Esophagus squamous epithelium (tissue), 4 donors: ENCODE results near the gene VMAC.

Experiments
- POLR2A ChIP-seq, 4 donors: fragments of 450-650 bp; IDR thresholded peaks; one replicate each; pipeline ENCODE4 v1.6.1; 2017; ENCODE audit warnings: antibody characterized with exemption in 4 of 4, mild to moderate bottlenecking in 4 of 4, moderate library complexity in 3 of 4
- TF ChIP-seq, protein P1 (sequence below), 6 experiments: fragments of 450-650 bp in 4 of 6; fragments of 200-600 bp in 2 of 6; sonication (generic) in 2 of 6; IDR thresholded peaks; one replicate each; pipeline ENCODE4 v1.5.1; 2016 to 2019; ENCODE audit warnings: antibody characterized with exemption in 6 of 6, mild to moderate bottlenecking in 4 of 6, moderate library complexity in 4 of 6

DNA sequence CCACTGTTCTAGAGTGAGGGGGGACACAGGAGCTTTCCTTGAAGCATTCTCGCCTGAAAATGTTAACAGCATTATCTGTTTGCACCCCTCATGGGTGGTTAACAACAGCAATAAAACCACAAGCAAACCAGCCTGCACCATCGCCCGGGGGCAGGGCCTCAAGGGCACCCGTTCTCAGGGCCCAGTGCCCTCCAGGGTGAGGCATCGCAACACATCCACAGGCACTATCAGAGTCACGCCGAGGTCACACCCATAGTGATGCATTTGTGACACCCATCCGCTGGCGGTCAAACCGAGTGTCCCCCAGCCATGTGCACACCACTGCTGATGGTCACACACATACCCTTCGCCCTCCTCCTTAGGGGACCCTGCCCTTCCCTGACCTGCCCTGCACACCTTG lies 38.9 kb upstream of the VMAC start:
- TF ChIP-seq, protein P1, sequence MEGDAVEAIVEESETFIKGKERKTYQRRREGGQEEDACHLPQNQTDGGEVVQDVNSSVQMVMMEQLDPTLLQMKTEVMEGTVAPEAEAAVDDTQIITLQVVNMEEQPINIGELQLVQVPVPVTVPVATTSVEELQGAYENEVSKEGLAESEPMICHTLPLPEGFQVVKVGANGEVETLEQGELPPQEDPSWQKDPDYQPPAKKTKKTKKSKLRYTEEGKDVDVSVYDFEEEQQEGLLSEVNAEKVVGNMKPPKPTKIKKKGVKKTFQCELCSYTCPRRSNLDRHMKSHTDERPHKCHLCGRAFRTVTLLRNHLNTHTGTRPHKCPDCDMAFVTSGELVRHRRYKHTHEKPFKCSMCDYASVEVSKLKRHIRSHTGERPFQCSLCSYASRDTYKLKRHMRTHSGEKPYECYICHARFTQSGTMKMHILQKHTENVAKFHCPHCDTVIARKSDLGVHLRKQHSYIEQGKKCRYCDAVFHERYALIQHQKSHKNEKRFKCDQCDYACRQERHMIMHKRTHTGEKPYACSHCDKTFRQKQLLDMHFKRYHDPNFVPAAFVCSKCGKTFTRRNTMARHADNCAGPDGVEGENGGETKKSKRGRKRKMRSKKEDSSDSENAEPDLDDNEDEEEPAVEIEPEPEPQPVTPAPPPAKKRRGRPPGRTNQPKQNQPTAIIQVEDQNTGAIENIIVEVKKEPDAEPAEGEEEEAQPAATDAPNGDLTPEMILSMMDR (IDR thresholded peaks at IDR 0.05): no peak
- TF ChIP-seq POLR2A (IDR thresholded peaks at IDR 0.05): no peak
